Upper lobe of left lung (tissue), 4 donors: ENCODE measurements around the gene AP2A2.

Experiments used
- EP300 ChIP-seq, 4 donors: sonication (generic); formaldehyde crosslinking; IDR thresholded peaks; one replicate each; pipeline ENCODE4 v1.5.1; 2017; ENCODE audit warnings: antibody characterized with exemption in 4 of 4, control low read depth in 2 of 4
- TF ChIP-seq, protein P1 (sequence below), 6 experiments: fragments of 450-650 bp in 4 of 6; fragments of 200-600 bp in 2 of 6; sonication (generic) in 2 of 6; IDR thresholded peaks; one replicate each; pipeline ENCODE4 v1.5.1; 2016 to 2019; ENCODE audit warnings: antibody characterized with exemption in 6 of 6

DNA sequence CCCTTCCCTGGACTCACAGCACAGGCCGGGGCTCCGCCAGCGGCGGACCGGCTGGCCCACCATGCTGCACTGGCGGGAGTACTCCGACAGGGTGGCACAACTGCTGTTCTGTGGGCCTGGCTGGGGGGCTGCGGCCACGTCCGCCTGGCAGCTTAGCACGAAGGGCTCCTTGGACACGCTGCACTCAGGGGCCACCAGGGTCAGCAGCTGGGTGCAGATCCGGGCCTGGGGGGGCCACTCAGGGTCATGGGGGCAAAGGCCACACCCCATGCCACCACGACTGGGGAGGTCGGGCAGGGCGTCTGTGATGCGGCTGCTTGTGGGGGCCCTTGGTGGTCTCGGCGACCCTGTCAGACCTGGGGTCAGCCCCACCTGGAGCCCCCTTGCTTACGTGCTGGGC lies 104.9 kb downstream of the AP2A2 start:
- TF ChIP-seq EP300 (IDR thresholded peaks at IDR 0.05), result no peak
- TF ChIP-seq, protein P1, sequence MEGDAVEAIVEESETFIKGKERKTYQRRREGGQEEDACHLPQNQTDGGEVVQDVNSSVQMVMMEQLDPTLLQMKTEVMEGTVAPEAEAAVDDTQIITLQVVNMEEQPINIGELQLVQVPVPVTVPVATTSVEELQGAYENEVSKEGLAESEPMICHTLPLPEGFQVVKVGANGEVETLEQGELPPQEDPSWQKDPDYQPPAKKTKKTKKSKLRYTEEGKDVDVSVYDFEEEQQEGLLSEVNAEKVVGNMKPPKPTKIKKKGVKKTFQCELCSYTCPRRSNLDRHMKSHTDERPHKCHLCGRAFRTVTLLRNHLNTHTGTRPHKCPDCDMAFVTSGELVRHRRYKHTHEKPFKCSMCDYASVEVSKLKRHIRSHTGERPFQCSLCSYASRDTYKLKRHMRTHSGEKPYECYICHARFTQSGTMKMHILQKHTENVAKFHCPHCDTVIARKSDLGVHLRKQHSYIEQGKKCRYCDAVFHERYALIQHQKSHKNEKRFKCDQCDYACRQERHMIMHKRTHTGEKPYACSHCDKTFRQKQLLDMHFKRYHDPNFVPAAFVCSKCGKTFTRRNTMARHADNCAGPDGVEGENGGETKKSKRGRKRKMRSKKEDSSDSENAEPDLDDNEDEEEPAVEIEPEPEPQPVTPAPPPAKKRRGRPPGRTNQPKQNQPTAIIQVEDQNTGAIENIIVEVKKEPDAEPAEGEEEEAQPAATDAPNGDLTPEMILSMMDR (IDR thresholded peaks at IDR 0.05), result no peak
